GM12891 (cell line): ENCODE measurements around the gene ABCA12.

Experiments used
- POLR2A ChIP-seq: IDR thresholded peaks from 2 replicates; pipeline ENCODE4 v1.6.1; 2011; ENCODE audit warnings: low read depth, low read length, control low read depth
- POLR2AphosphoS5 ChIP-seq: IDR thresholded peaks from 2 replicates; pipeline ENCODE4 v1.6.1; 2011; ENCODE audit warnings: low read depth, low read length, control low read depth
- SPI1 ChIP-seq: IDR thresholded peaks from 2 replicates; pipeline ENCODE4 v1.6.1; 2011; ENCODE audit warnings: low read depth, low read length, control low read depth
- TAF1 ChIP-seq: IDR thresholded peaks from 2 replicates; pipeline ENCODE4 v1.6.1; 2011; ENCODE audit warnings: low read depth, low read length, control low read depth

- no peak for TF ChIP-seq POLR2A
- TF ChIP-seq POLR2AphosphoS5, result no peak
- TF ChIP-seq TAF1, result no peak
- TF ChIP-seq SPI1, result no peak
Observed at GRCh38 chr2:215143458-215143857, 5.0 kb upstream of the ABCA12 start.
